Heart right ventricle (tissue), 16 donors: ENCODE data around the gene TSN. TPM values are rescaled to one million over a fixed set of nuclear protein-coding genes. Genes with fewer than 3 reads are reported as not detected.
"Not testable (repeated sequence)": the region's sequence is repeated elsewhere in the genome, so short reads cannot be mapped to it uniquely, and the experiment has no call there.

ENCODE experiments used
- ATAC-seq, 8 donors: fragments of 200-7000 bp; cut with Tn5 transposase; one replicate each; pipeline ENCODE4 v1.9.1; 2020; ENCODE audit warnings: mild to moderate bottlenecking in 8 of 8, moderate library complexity in 8 of 8, moderate number of reproducible peaks in 1 of 8
- DNase-seq, 2 donors: peaks; one replicate each; pipeline ENCODE4 v3.0.0-alpha.2; 2020
- H3K27ac ChIP-seq, 10 donors: fragments of 200-600 bp; sonication (generic) in 2 of 10; one replicate each; pipeline versions ENCODE4 v1.5.0 to v1.8.0; 2020 to 2022; ENCODE audit warnings: mild to moderate bottlenecking in 3 of 10
- H3K27me3 ChIP-seq, 7 donors: fragments of 200-600 bp; one replicate each; pipeline ENCODE4 v1.8.0; 2021 to 2022; ENCODE audit warnings: mild to moderate bottlenecking in 2 of 7
- H3K36me3 ChIP-seq, 9 donors: fragments of 200-600 bp; sonication (generic) in 1 of 9; one replicate each; pipeline versions ENCODE4 v1.5.0 to v1.8.0; 2020 to 2022; ENCODE audit warnings: mild to moderate bottlenecking in 2 of 9
- H3K4me1 ChIP-seq, 9 donors: fragments of 200-600 bp; sonication (generic) in 1 of 9; one replicate each; pipeline versions ENCODE4 v1.5.0 to v1.8.0; 2020 to 2022; ENCODE audit warnings: mild to moderate bottlenecking in 4 of 9
- H3K4me3 ChIP-seq, 10 donors: fragments of 200-600 bp; sonication (generic) in 2 of 10; one replicate each; pipeline versions ENCODE4 v1.5.0 to v1.8.0; 2020 to 2022; ENCODE audit warnings: mild to moderate bottlenecking in 7 of 10, moderate library complexity in 2 of 10
- H3K9me3 ChIP-seq, 11 donors: fragments of 200-600 bp in 10 of 11; sonication (generic) in 2 of 11; one replicate each; pipeline versions ENCODE4 v1.5.0 to v1.8.0; 2013 to 2022; ENCODE audit warnings: mild to moderate bottlenecking in 2 of 11, control low read depth in 1 of 11, moderate library complexity in 1 of 11
- WGBS, 2 donors: extraction: QIAGEN DNeasy Blood & Tissue Kit; methylation state at CpG; one replicate each; pipeline ENCODE4 v1.1.7; 2013; ENCODE audit warnings: inconsistent platforms in 1 of 2; 5-methylcytosine and 5-hydroxymethylcytosine counted together
- intact Hi-C, 10 donors: fragments of 100-400 bp; cut with DNase I; formaldehyde crosslinking; loops; one replicate each; pipeline versions ENCODE4 v1.11.1 to v1.14.2; 2022
- polyA plus RNA-seq, 2 donors: library from polyadenylated mRNA; stranded (reverse); fragments of 200-250 nt; gene quantifications; one replicate each; pipeline ENCODE4 v1.2.3, GENCODE V29; 2013
- total RNA-seq, 10 donors: library from RNA; stranded (reverse); fragmentation: NEBNext Ultra II Directional in 3 of 10; extraction: Animal tissue kit (Norgen Biotek cat#: 25700) in 3 of 10; gene quantifications; one replicate each; pipeline versions ENCODE4 v1.2.1 to v1.2.4, GENCODE V29; 2021 to 2023
- TF ChIP-seq, protein P1 (sequence below), 9 donors: fragments of 200-600 bp; sonication (generic) in 2 of 9; IDR thresholded peaks; one replicate each; pipeline versions ENCODE4 v1.5.0 to v1.8.0; 2021 to 2022; ENCODE audit warnings: antibody characterized with exemption in 9 of 9, mild to moderate bottlenecking in 5 of 9, moderate library complexity in 1 of 9
- donor health status: Arrhythmogenic right ventricular cardiomyopathy.
- donor health status: ischemic (EF 13 %, LVEDD 7.1; RV severe dilation, severe dysfunction).
- donor health status: healthy with polysubstance abuse.
- donor health status: DM: no; HTN: yes; CAD: no.
- donor health status: DM: no; HTN: no; CAD: no.
- donor health status: ischemic (EF 25% LVEDD 6.9; RV normal size, moderate dysfunction).
- donor health status: ischemic (EF 25% LVEDD 5.7; RV mildly dilated, moderate dysfunction).
- donor health status: healthy.
- donor health status: DM: yes; HTN: yes; CAD: no.
- donor health status: Ischemic cardiomyopathy.
- donor health status: ischemic (EF 35%, LVEDD 5.7; RV mildly dilated, moderate dysfunction).
- donor health status: nonischemic (EF 11% LVEDD 7.7; RV severe dilation, severe dysfunction).
- donor health status: DM: yes; HTN: yes; CAD: no.
- donor health status: PGD.
- donor health status: ischemic (EF 29% LVEDD 5.4; RV normal size, mild dysfunction).
- donor health status: nonischemic (EF 23%, LVEDD 6.1; RV moderate dilation, normal function).

Gene TSN
- total and polyA plus RNA-seq, 12 donors = 15.3 to 54.4 (median 47.3) TPM

GRCh38 chr2:121804340-121804739 is 48.9 kb downstream of the TSN start:
- intact Hi-C loops = no loop called here
- Histone ChIP-seq H3K27ac (no peak overlapping the region), H3K4me1 (peaks cover 0 to 4% (median 0%) of the 10 kb centered on the region in 9 donors), H3K27me3 (peaks cover 0 to 5% (median 0%) of the 10 kb centered on the region in 7 donors), H3K36me3 (no peaks in the 10 kb centered on the region), H3K4me3 (no peak overlapping the region), H3K9me3 (peaks cover 0 to 25% (median 11%) of the 10 kb centered on the region in 11 donors)
- no peak for DNase-seq
- TF ChIP-seq, protein P1, sequence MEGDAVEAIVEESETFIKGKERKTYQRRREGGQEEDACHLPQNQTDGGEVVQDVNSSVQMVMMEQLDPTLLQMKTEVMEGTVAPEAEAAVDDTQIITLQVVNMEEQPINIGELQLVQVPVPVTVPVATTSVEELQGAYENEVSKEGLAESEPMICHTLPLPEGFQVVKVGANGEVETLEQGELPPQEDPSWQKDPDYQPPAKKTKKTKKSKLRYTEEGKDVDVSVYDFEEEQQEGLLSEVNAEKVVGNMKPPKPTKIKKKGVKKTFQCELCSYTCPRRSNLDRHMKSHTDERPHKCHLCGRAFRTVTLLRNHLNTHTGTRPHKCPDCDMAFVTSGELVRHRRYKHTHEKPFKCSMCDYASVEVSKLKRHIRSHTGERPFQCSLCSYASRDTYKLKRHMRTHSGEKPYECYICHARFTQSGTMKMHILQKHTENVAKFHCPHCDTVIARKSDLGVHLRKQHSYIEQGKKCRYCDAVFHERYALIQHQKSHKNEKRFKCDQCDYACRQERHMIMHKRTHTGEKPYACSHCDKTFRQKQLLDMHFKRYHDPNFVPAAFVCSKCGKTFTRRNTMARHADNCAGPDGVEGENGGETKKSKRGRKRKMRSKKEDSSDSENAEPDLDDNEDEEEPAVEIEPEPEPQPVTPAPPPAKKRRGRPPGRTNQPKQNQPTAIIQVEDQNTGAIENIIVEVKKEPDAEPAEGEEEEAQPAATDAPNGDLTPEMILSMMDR (IDR thresholded peaks at IDR 0.05) = no peak
- WGBS, 2 donors = 17 to 20% methylated on average over 5 of the region's 5 CpGs
- no peak for ATAC-seq

- Histone ChIP-seq H3K4me1 (peaks cover 0 to 4% (median 0%) of the 10 kb centered on the region in 9 donors), H3K9me3 (peaks cover 0 to 25% (median 11%) of the 10 kb centered on the region in 11 donors), H3K36me3 (no peaks in the 10 kb centered on the region), H3K27ac (no peak overlapping the region), H3K4me3 (no peak overlapping the region), H3K27me3 (peaks cover 0 to 5% (median 0%) of the 10 kb centered on the region in 7 donors)
- 74 to 86% methylated on average over 3 of the region's 3 CpGs for WGBS, 2 donors
- intact Hi-C loops = no loop called here
- no peak for ATAC-seq
- TF ChIP-seq, protein P1 (IDR thresholded peaks at IDR 0.05) = no peak
- DNase-seq = no peak
Measured at GRCh38 chr2:121804997-121805765, 49.7 kb downstream of the TSN start.

GRCh38 chr2:121805766-121806143 is 50.3 kb downstream of the TSN start:
- DNase-seq (no peak), ATAC-seq (no peak)
- intact Hi-C loops = no loop called here
- H3K9me3 ChIP-seq = peaks cover 0 to 21% (median 11%) of the 10 kb centered on the region in 11 donors
- H3K27me3 ChIP-seq = peaks cover 0 to 5% (median 0%) of the 10 kb centered on the region in 7 donors
- peaks cover 0 to 5% (median 0%) of the 10 kb centered on the region in 9 donors for H3K4me1 ChIP-seq
- no peak overlapping the region for H3K4me3 ChIP-seq
- H3K27ac ChIP-seq = no peak overlapping the region
- TF ChIP-seq, protein P1 (IDR thresholded peaks at IDR 0.05) = no peak
- 69 to 80% methylated on average over 7 of the region's 7 CpGs for WGBS, 2 donors
- H3K36me3 ChIP-seq = no peaks in the 10 kb centered on the region

GRCh38 chr2:121807771-121808170 is 52.3 kb downstream of the TSN start:
- H3K4me3 ChIP-seq, intact Hi-C loops, DNase-seq, H3K27ac ChIP-seq, H3K9me3 ChIP-seq, H3K36me3 ChIP-seq, H3K27me3 ChIP-seq, ATAC-seq: not testable (repeated sequence)
- 92 to 97% methylated on average over 8 of the region's 8 CpGs for WGBS, 2 donors
- peaks cover 0 to 14% (median 5%) of the 10 kb centered on the region in 9 donors for H3K4me1 ChIP-seq

- no peak overlapping the region for H3K27ac ChIP-seq
- intact Hi-C loops = loop anchor here in 3 of 10 donors (10.0 kb wide), 2 partner anchors 155 to 165 kb away; no protein-coding TSS in a partner anchor
- DNase-seq (no peak), ATAC-seq (no peak)
- H3K27me3 ChIP-seq = peaks cover 0 to 3% (median 0%) of the 10 kb centered on the region in 7 donors
- 57 to 75% methylated on average over 4 of the region's 4 CpGs for WGBS, 2 donors
- no peaks in the 10 kb centered on the region for H3K9me3 ChIP-seq
- H3K4me1 ChIP-seq = peaks cover 0 to 10% (median 5%) of the 10 kb centered on the region in 9 donors
- no peaks in the 10 kb centered on the region for H3K36me3 ChIP-seq
- TF ChIP-seq, protein P1 (IDR thresholded peaks at IDR 0.05) = no peak
- no peak overlapping the region for H3K4me3 ChIP-seq
Measured at GRCh38 chr2:121809607-121810006, 54.2 kb downstream of the TSN start.
